IMR-90 (cell line): ENCODE results near the gene HS3ST1. TPM values are rescaled to one million over a fixed set of nuclear protein-coding genes. Genes with fewer than 3 reads are reported as not detected.

Source experiments
- ATAC-seq: fragments of 200-7000 bp; cut with Tn5 transposase; 2 replicates; pipeline ENCODE4 v1.9.1; 2020; ENCODE audit warnings: low read depth, mild to moderate bottlenecking, moderate library complexity
- BruUV-seq: library from RNA; stranded (reverse); fragments of 400-500 nt; replicated peaks from 2 replicates; lab custom pipeline; 2021; lab: Mats Ljungman, UMichigan
- CTCF ChIA-PET: fragments of 300-600 bp; formaldehyde crosslinking; extraction: SDS; loops from one replicate; lab custom pipeline; 2021; ENCODE audit warnings: antibody characterized with exemption; lab: Yijun Ruan, JAX
- POLR2A ChIA-PET: fragments of 300-600 bp; sonication (Branson Sonifier 250); formaldehyde crosslinking; loops from one replicate; lab custom pipeline; 2022; ENCODE audit warnings: antibody characterized with exemption; ENCODE audit not compliant: unreplicated experiment; lab: Charles Lee
- DNase-seq: peaks from one replicate; pipeline ENCODE4 v3.0.0; 2013
- H2AFZ ChIP-seq: replicated peaks from 2 replicates; pipeline ENCODE3; 2013; ENCODE audit warnings: low read length, mild to moderate bottlenecking; ENCODE audit not compliant: poor library complexity
- H2AK5ac ChIP-seq: 2 replicates; pipeline ENCODE4 v1.6.1; 2013; ENCODE audit warnings: low read depth, low read length, inconsistent platforms
- H2AK9ac ChIP-seq: replicated peaks from 2 replicates; pipeline ENCODE3; 2013; ENCODE audit warnings: mild to moderate bottlenecking, low read depth, low read length, moderate library complexity; ENCODE audit not compliant: poor library complexity
- H2BK120ac ChIP-seq: 2 replicates; pipeline ENCODE4 v1.6.1; 2013; ENCODE audit warnings: low read depth, low read length, inconsistent platforms
- H2BK15ac ChIP-seq: 3 replicates; pipeline ENCODE4 v1.6.1; 2013; ENCODE audit warnings: low read depth, low read length, inconsistent platforms
- H2BK20ac ChIP-seq: 2 replicates; pipeline ENCODE4 v1.6.1; 2013; ENCODE audit warnings: low read depth, mild to moderate bottlenecking, inconsistent platforms, low read length, moderate library complexity
- H2BK5ac ChIP-seq: 2 replicates; pipeline ENCODE4 v1.6.1; 2013; ENCODE audit warnings: mild to moderate bottlenecking, low read depth, low read length, inconsistent platforms; ENCODE audit not compliant: poor library complexity, severe bottlenecking
- H3K14ac ChIP-seq: replicated peaks from 2 replicates; pipeline ENCODE4 v1.6.1; 2013; ENCODE audit warnings: low read depth, low read length, inconsistent platforms
- H3K18ac ChIP-seq: 2 replicates; pipeline ENCODE4 v1.6.1; 2013; ENCODE audit warnings: low read depth, low read length, control low read depth
- H3K23ac ChIP-seq: 2 replicates; pipeline ENCODE4 v1.6.1; 2013; ENCODE audit warnings: low read depth, low read length, inconsistent platforms
- H3K27ac ChIP-seq: 2 replicates; pipeline ENCODE4 v1.5.1; 2013; ENCODE audit warnings: mild to moderate bottlenecking, control low read depth, low read length; ENCODE audit not compliant: insufficient read depth
- H3K27me3 ChIP-seq: 2 replicates; pipeline ENCODE4 v1.6.1; 2013; ENCODE audit warnings: low read length; ENCODE audit not compliant: control insufficient read depth, insufficient read depth
- H3K36me3 ChIP-seq: 2 replicates; pipeline ENCODE4 v1.6.1; 2013; ENCODE audit warnings: low read length, mixed read lengths; ENCODE audit not compliant: control insufficient read depth, insufficient read depth
- H3K4ac ChIP-seq: 2 replicates; pipeline ENCODE4 v1.6.1; 2013; ENCODE audit warnings: low read depth, low read length, inconsistent platforms
- H3K4me1 ChIP-seq: 2 replicates; pipeline ENCODE4 v1.6.1; 2013; ENCODE audit warnings: low read length, mixed read lengths; ENCODE audit not compliant: control insufficient read depth, insufficient read depth
- H3K4me2 ChIP-seq: 2 replicates; pipeline ENCODE4 v1.6.1; 2013; ENCODE audit warnings: low read depth, mild to moderate bottlenecking, control low read depth, low read length, moderate library complexity
- H3K4me3 ChIP-seq: 2 replicates; pipeline ENCODE4 v1.5.1; 2013; ENCODE audit warnings: low read depth, mild to moderate bottlenecking, control low read depth, low read length, moderate library complexity; ENCODE audit not compliant: insufficient read depth
- H3K56ac ChIP-seq: 2 replicates; pipeline ENCODE4 v1.6.1; 2013; ENCODE audit warnings: low read length, inconsistent platforms; ENCODE audit not compliant: insufficient read depth; ENCODE audit errors: extremely low read depth
- H3K79me1 ChIP-seq, 2 experiments: 2 replicates each; pipeline ENCODE4 v1.6.1; 2013; ENCODE audit warnings: low read length in 2 of 2, inconsistent platforms in 1 of 2, low read depth in 1 of 2
- H3K9ac ChIP-seq: 2 replicates; pipeline ENCODE4 v1.6.1; 2013; ENCODE audit warnings: low read depth, low read length, control low read depth
- H3K9me1 ChIP-seq: 2 replicates; pipeline ENCODE4 v1.6.1; 2013; ENCODE audit warnings: low read length, inconsistent platforms; ENCODE audit not compliant: insufficient read depth
- H3K9me3 ChIP-seq: 2 replicates; pipeline ENCODE4 v1.6.1; 2013; ENCODE audit warnings: low read length; ENCODE audit not compliant: control insufficient read depth, insufficient read depth
- H4K20me1 ChIP-seq: 2 replicates; pipeline ENCODE4 v1.6.1; 2013; ENCODE audit warnings: low read length, inconsistent platforms; ENCODE audit not compliant: insufficient read depth
- H4K5ac ChIP-seq: 2 replicates; pipeline ENCODE4 v1.6.1; 2013; ENCODE audit warnings: mild to moderate bottlenecking, low read depth, low read length, control low read depth
- H4K8ac ChIP-seq, 2 experiments: 2 replicates each; pipeline ENCODE4 v1.6.1; 2013; ENCODE audit warnings: low read depth in 2 of 2, low read length in 2 of 2, control low read depth in 1 of 2, inconsistent platforms in 1 of 2
- H4K91ac ChIP-seq: 2 replicates; pipeline ENCODE4 v1.6.1; 2013; ENCODE audit warnings: low read depth, low read length, inconsistent platforms; ENCODE audit not compliant: insufficient read depth
- CHD1 ChIP-seq: IDR thresholded peaks from 2 replicates; pipeline ENCODE4 v1.6.1; 2012; ENCODE audit warnings: low read depth, low read length, improper control_type of control experiment
- FOS ChIP-seq: fragments of 150-350 bp; IDR thresholded peaks from 2 replicates; pipeline ENCODE4 v1.6.1; 2016; ENCODE audit warnings: low read depth, low read length
- NFE2L2 ChIP-seq: fragments of 150-350 bp; IDR thresholded peaks from 2 replicates; pipeline ENCODE4 v1.6.1; 2016; ENCODE audit warnings: low read depth, mild to moderate bottlenecking, low read length
- WGBS, 2 experiments: methylation state at CpG; one replicate each; pipeline versions ENCODE4 v1.1.5 to v1.1.7; 2013; ENCODE audit warnings: missing lambda C conversion rate in 2 of 2; ENCODE audit not compliant: insufficient read length in 1 of 2; ENCODE audit errors: extremely low coverage in 2 of 2; 5-methylcytosine and 5-hydroxymethylcytosine counted together
- dilution Hi-C: fragments of 300-500 bp; cut with HindIII; formaldehyde crosslinking; loops from one replicate; pipeline ENCODE4 v1.14.3; 2018; ENCODE audit warnings: low sequenced_read_pairs; ENCODE audit not compliant: unreplicated experiment
- in situ Hi-C: fragments of 300-500 bp; cut with MboI; formaldehyde crosslinking; loops from 3 replicates; pipeline ENCODE4 v1.14.3; 2019; ENCODE audit warnings: low sequenced_read_pairs, inconsistent platforms, mixed read lengths
- intact Hi-C: fragments of 100-400 bp; cut with micrococcal nuclease; formaldehyde crosslinking; loops from 2 replicates; pipeline ENCODE4 v1.10.0; 2022
- polyA plus RNA-seq, 3 experiments: library from polyadenylated mRNA; depleted of rRNA; stranded (reverse); fragments of >200 nt; gene quantifications; 2 replicates each; pipeline ENCODE4 v1.2.3, GENCODE V29; 2012; ENCODE audit warnings: low replicate concordance in 1 of 3
- total RNA-seq: library from RNA; depleted of rRNA; stranded (reverse); fragments of >200 nt; gene quantifications from 2 replicates; pipeline ENCODE4 v1.2.3, GENCODE V29; 2012
- TF ChIP-seq, protein P1 (sequence below): fragments of 150-350 bp; IDR thresholded peaks from 2 replicates; pipeline ENCODE4 v1.6.1; 2017; ENCODE audit warnings: mild to moderate bottlenecking, antibody characterized with exemption, low read length, low read depth

The HS3ST1 gene
- total and polyA plus RNA-seq, 2 of the 4 experiments (the other 2 are of a cell fraction), result 0.09 TPM; not detected in 1

DNA sequence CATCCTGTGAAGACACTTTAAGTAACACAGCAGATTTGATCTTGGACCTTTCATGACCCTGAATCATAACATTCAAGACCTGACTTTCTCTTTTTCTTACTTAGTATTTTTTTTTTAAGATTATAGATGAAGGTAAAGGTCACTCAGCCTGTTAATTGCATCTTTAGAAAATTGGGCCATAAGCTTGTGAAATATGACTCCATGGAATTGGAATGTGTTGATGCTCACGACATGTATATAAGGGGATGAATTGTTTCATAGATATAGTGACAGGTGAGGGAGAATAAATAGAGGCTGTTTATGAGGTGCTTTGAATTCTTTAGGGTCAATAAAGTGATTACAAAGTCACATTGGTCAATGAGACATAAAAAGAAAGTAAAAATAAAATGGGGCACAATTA, 27.7 kb upstream of the HS3ST1 start:
- H4K20me1 ChIP-seq, result no peaks in the 10 kb centered on the region
- BruUV-seq, result no TSS peak
- TF ChIP-seq FOS, result no peak
- TF ChIP-seq, protein P1, sequence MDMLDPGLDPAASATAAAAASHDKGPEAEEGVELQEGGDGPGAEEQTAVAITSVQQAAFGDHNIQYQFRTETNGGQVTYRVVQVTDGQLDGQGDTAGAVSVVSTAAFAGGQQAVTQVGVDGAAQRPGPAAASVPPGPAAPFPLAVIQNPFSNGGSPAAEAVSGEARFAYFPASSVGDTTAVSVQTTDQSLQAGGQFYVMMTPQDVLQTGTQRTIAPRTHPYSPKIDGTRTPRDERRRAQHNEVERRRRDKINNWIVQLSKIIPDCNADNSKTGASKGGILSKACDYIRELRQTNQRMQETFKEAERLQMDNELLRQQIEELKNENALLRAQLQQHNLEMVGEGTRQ, result no peak
- TF ChIP-seq NFE2L2, result no peak
- TF ChIP-seq CHD1, result no peak
- no peak overlapping the region for H4K5ac ChIP-seq
- no peak overlapping the region for H3K4me3 ChIP-seq
- H3K9me3 ChIP-seq, result no peaks in the 10 kb centered on the region
- ChIA-PET CTCF (interaction anchor here (0.7 kb wide), 1 partner anchor 1234 kb away, joined by 6 read pairs; no protein-coding TSS in a partner anchor), POLR2A (no interaction called here)
- intact Hi-C loops (no loop called here), in situ Hi-C loops (no loop called here), dilution Hi-C loops (no loop called here)
- no peak overlapping the region for H3K56ac ChIP-seq
- H2AK5ac ChIP-seq, result no peak overlapping the region
- H2BK5ac ChIP-seq, result no peak overlapping the region
- DNase-seq (no peak), ATAC-seq (no peak)
- H2BK15ac ChIP-seq, result no peak overlapping the region
- H3K14ac ChIP-seq, result no peak overlapping the region
- WGBS, 2 experiments, result no CpG with 5 or more reads among the region's 1 CpG
- H3K23ac ChIP-seq, result no peak overlapping the region
- no peaks in the 10 kb centered on the region for H3K4me1 ChIP-seq
- H3K9ac ChIP-seq, result no peak overlapping the region
- H3K27me3 ChIP-seq, result no peaks in the 10 kb centered on the region
- no peaks in the 10 kb centered on the region for H3K36me3 ChIP-seq
- no peak overlapping the region for H3K4me2 ChIP-seq
- H4K8ac ChIP-seq, result no peak overlapping the region
- no peak overlapping the region for H2AK9ac ChIP-seq
- no peak overlapping the region for H2BK120ac ChIP-seq
- no peak overlapping the region for H2BK20ac ChIP-seq
- H3K27ac ChIP-seq, result no peak overlapping the region
- no peak overlapping the region for H2AFZ ChIP-seq
- H3K9me1 ChIP-seq, result no peaks in the 10 kb centered on the region
- no peak overlapping the region for H3K4ac ChIP-seq
- no peak overlapping the region for H4K91ac ChIP-seq
- no peaks in the 10 kb centered on the region for H3K79me1 ChIP-seq
- no peak overlapping the region for H3K18ac ChIP-seq
